Measurements from ENCODE around the gene GJD3.

The GJD3 gene

GRCh38 chr17:40328386-40328766, 36.2 kb downstream of the GJD3 start:
- no peak for DNase-seq (ENCODE audit: low read depth in 1 of 2, low spot score in 1 of 2)
- TF ChIP-seq REST (IDR thresholded peaks at IDR 0.05; ENCODE audit: insufficient replicate concordance, low read depth) (no peak), SPI1 (IDR thresholded peaks at IDR 0.05; ENCODE audit: borderline replicate concordance, low read depth) (peak; percentile 54; the same call in 1 of the 2 replicates), POLR2AphosphoS5 (IDR thresholded peaks at IDR 0.05; ENCODE audit: low read depth) (no peak), GABPA (IDR thresholded peaks at IDR 0.05; ENCODE audit: low read depth) (no peak)
- H3K27ac ChIP-seq (replicated peaks), result peak overlapping the region; percentile 45
- H3K27me3 ChIP-seq (ENCODE audit: insufficient read depth, poor library complexity, severe bottlenecking), result no peaks in the 10 kb centered on the region
- H3K4me3 ChIP-seq (replicated peaks; ENCODE audit: insufficient read depth, low read length), result no peak overlapping the region

GRCh38 chr17:40327735-40328385, 36.7 kb downstream of the GJD3 start:
- TF ChIP-seq REST (IDR thresholded peaks at IDR 0.05; ENCODE audit: insufficient replicate concordance, low read depth) (no peak), GABPA (IDR thresholded peaks at IDR 0.05; ENCODE audit: low read depth) (no peak), POLR2AphosphoS5 (IDR thresholded peaks at IDR 0.05; ENCODE audit: low read depth) (no peak), CTCF (IDR thresholded peaks at IDR 0.05; ENCODE audit: insufficient read depth, low read length) (no peak), SPI1 (IDR thresholded peaks at IDR 0.05; ENCODE audit: borderline replicate concordance, low read depth) (no peak)
- H3K27ac ChIP-seq (replicated peaks), result peak overlapping the region; percentile 45
- DNase-seq (ENCODE audit: low read depth in 1 of 2, low spot score in 1 of 2), result peak in 1 of 2 experiments; percentile 46
- no peak overlapping the region for H3K4me3 ChIP-seq (replicated peaks; ENCODE audit: insufficient read depth, low read length)
- H3K27me3 ChIP-seq (ENCODE audit: insufficient read depth, poor library complexity, severe bottlenecking), result no peaks in the 10 kb centered on the region

GRCh38 chr17:40327244-40327729, 37.2 kb downstream of the GJD3 start:
- TF ChIP-seq GABPA (IDR thresholded peaks at IDR 0.05; ENCODE audit: low read depth), result no peak
- TF ChIP-seq POLR2AphosphoS5 (IDR thresholded peaks at IDR 0.05; ENCODE audit: low read depth), result no peak
- no peak for TF ChIP-seq CTCF (IDR thresholded peaks at IDR 0.05; ENCODE audit: insufficient read depth, low read length)
- TF ChIP-seq SPI1 (IDR thresholded peaks at IDR 0.05; ENCODE audit: borderline replicate concordance, low read depth), result no peak
- no peak for TF ChIP-seq REST (IDR thresholded peaks at IDR 0.05; ENCODE audit: insufficient replicate concordance, low read depth)
- H3K27ac ChIP-seq (replicated peaks), result no peak overlapping the region; the same call in 1 of the 2 replicates
- no peaks in the 10 kb centered on the region for H3K27me3 ChIP-seq (ENCODE audit: insufficient read depth, poor library complexity, severe bottlenecking)

More at GRCh38 chr17:40327244-40327729, 37.2 kb downstream of the GJD3 start:
- H3K4me3 ChIP-seq (replicated peaks; ENCODE audit: insufficient read depth, low read length), result no peak overlapping the region
- DNase-seq (ENCODE audit: low read depth in 1 of 2, low spot score in 1 of 2), result no peak
